Measurements from ENCODE around the gene TMEM8B. TPM values are rescaled to one million over a fixed set of nuclear protein-coding genes. Genes with fewer than 3 reads are reported as not detected.

TMEM8B gene
- total and polyA plus RNA-seq, 10 of the 15 experiments (the other 5 are each of a cell fraction or from before 2014, with no cell fraction given): 0.19 to 7.6 (median 2.5) TPM

DNA sequence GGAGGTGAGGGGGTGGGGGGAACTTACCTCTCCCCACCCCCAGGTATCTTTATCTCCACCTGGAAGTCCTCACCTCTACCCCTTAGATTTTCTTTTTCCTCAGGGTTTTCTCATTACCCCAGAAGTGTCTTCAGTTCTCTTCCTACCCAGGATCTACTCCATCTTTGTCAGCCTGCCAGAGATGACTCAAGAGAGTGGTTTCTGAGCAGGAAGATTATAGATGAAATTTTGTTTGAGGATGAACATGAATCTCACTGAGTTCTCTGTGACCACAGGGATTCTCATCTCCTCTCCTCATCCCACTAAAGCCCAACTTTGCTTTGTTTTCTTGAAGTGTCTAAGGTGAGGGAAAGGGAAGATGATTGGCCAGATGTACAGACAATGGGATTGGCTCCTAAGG, 9.0 kb upstream of the TMEM8B start:
- ChIA-PET POLR2A (no interaction called here), CTCF (interaction anchor here (0.5 to 1.6 kb wide), 2 partner anchors 30 to 85 kb away, joined by 3 to 4 read pairs; no protein-coding TSS in a partner anchor), RAD21 (ENCODE audit: unreplicated experiment) (no interaction called here), SMC1A (ENCODE audit: uncharacterized antibody, unreplicated experiment) (interaction anchor here (1.5 kb wide), 1 partner anchor 30 kb away, joined by 4 read pairs; no protein-coding TSS in a partner anchor)
- DNase-seq (ENCODE audit: low read depth, low spot score) (no peak), ATAC-seq (no peak), FAIRE-seq (no peak)
- Histone ChIP-seq H2AFZ (ENCODE audit: control insufficient read depth, low read depth, low read length) (no peak overlapping the region), H3K4me1 (ENCODE audit: control insufficient read depth, insufficient read depth, low read length) (no peaks in the 10 kb centered on the region), H3K27ac (ENCODE audit: control insufficient read depth, insufficient read depth) (no peak overlapping the region), H3K27me3 (replicated peaks in 1 of 2; ENCODE audit: control insufficient read depth in 2 of 2, insufficient read depth in 2 of 2, low read length in 1 of 2) (no peaks in the 10 kb centered on the region; a peak in 1 of 4 replicates), H3K4me3 (no peak overlapping the region), H3K9me3 (replicated peaks; ENCODE audit: control insufficient read depth, insufficient read depth, low read length) (no peaks in the 10 kb centered on the region), H3K36me3 (ENCODE audit: control insufficient read depth in 2 of 2, insufficient read depth in 2 of 2, low read length in 1 of 2) (no peaks in the 10 kb centered on the region), H3K4me2 (ENCODE audit: control insufficient read depth, insufficient read depth) (no peak overlapping the region), H4K20me1 (ENCODE audit: control insufficient read depth, insufficient read depth) (no peaks in the 10 kb centered on the region), H3K79me2 (ENCODE audit: control insufficient read depth, insufficient read depth, low read length) (no peaks in the 10 kb centered on the region), H3K9ac (ENCODE audit: control insufficient read depth, insufficient read depth, low read length) (no peak overlapping the region)
- TF ChIP-seq RB1 (IDR thresholded peaks at IDR 0.05; ENCODE audit: borderline replicate concordance) (no peak), SRF (IDR thresholded peaks at IDR 0.05; ENCODE audit: low read depth in 2 of 2, low read length in 2 of 2) (no peak), CHD2 (IDR thresholded peaks at IDR 0.05; ENCODE audit: borderline replicate concordance, low read depth, low read length) (no peak), ATF7 (IDR thresholded peaks at IDR 0.05; ENCODE audit: low read depth) (no peak), ETV6 (conservative IDR thresholded peaks at IDR 0.05 in 1 of 2, IDR thresholded peaks at IDR 0.05 in 1 of 2; ENCODE audit: borderline replicate concordance in 1 of 2, low read depth in 1 of 2) (no peak), ZNF274 (IDR thresholded peaks at IDR 0.05; ENCODE audit: insufficient read depth, insufficient read length) (no peak)
- TF ChIP-seq, protein P1, sequence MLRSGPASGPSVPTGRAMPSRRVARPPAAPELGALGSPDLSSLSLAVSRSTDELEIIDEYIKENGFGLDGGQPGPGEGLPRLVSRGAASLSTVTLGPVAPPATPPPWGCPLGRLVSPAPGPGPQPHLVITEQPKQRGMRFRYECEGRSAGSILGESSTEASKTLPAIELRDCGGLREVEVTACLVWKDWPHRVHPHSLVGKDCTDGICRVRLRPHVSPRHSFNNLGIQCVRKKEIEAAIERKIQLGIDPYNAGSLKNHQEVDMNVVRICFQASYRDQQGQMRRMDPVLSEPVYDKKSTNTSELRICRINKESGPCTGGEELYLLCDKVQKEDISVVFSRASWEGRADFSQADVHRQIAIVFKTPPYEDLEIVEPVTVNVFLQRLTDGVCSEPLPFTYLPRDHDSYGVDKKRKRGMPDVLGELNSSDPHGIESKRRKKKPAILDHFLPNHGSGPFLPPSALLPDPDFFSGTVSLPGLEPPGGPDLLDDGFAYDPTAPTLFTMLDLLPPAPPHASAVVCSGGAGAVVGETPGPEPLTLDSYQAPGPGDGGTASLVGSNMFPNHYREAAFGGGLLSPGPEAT (IDR thresholded peaks at IDR 0.05; ENCODE audit: low read depth): no peak
- TF ChIP-seq, protein P2, sequence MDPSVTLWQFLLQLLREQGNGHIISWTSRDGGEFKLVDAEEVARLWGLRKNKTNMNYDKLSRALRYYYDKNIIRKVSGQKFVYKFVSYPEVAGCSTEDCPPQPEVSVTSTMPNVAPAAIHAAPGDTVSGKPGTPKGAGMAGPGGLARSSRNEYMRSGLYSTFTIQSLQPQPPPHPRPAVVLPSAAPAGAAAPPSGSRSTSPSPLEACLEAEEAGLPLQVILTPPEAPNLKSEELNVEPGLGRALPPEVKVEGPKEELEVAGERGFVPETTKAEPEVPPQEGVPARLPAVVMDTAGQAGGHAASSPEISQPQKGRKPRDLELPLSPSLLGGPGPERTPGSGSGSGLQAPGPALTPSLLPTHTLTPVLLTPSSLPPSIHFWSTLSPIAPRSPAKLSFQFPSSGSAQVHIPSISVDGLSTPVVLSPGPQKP (IDR thresholded peaks at IDR 0.05; ENCODE audit: low read depth, low read length): no peak
- TF ChIP-seq, protein P3, sequence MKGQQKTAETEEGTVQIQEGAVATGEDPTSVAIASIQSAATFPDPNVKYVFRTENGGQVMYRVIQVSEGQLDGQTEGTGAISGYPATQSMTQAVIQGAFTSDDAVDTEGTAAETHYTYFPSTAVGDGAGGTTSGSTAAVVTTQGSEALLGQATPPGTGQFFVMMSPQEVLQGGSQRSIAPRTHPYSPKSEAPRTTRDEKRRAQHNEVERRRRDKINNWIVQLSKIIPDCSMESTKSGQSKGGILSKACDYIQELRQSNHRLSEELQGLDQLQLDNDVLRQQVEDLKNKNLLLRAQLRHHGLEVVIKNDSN (IDR thresholded peaks at IDR 0.05; ENCODE audit: borderline replicate concordance, extremely low read length, insufficient read depth, low read depth, low read length): no peak
- BruUV-seq (replicated peaks): no TSS peak
- intact Hi-C loops (cut with micrococcal nuclease; ENCODE audit: unreplicated experiment) (loop anchor here (10.0 kb wide), 1 partner anchor 165 kb away; the partner anchor contains the start of genes CCDC107, RMRP and SIT1), in situ Hi-C loops (cut with MboI) (no loop called here)

All from GM12878 (cell line).